HepG2 (cell line): ENCODE measurements around the gene SLAMF9. TPM values are rescaled to one million over a fixed set of nuclear protein-coding genes. Genes with fewer than 3 reads are reported as not detected.
A peak's percentile ranks its signal among the peaks of the same experiment; 100 is the strongest.

Experiments used
- ATAC-seq: fragments of 200-7000 bp; cut with Tn5 transposase; 3 replicates; pipeline ENCODE4 v1.9.1; 2020; ENCODE audit warnings: mild to moderate bottlenecking, moderate library complexity
- BruUV-seq: library from RNA; stranded (reverse); fragments of 400-500 nt; replicated peaks from 2 replicates; lab custom pipeline; 2021; lab: Mats Ljungman, UMichigan
- CTCF ChIA-PET: fragments of 300-600 bp; formaldehyde crosslinking; extraction: SDS; loops from one replicate; lab custom pipeline; 2021; ENCODE audit warnings: low total read pairs, inconsistent platforms, low intra/inter-chr PET ratio; lab: Yijun Ruan, JAX
- POLR2A ChIA-PET: fragments of 350-600 bp; sonication (Branson Sonifier 250); formaldehyde crosslinking; loops from one replicate; lab custom pipeline; 2020; ENCODE audit warnings: antibody characterized with exemption, inconsistent platforms; lab: Yijun Ruan, JAX
- DNase-seq: peaks from one replicate; pipeline ENCODE4 v3.0.0-alpha.2; 2015; ENCODE audit warnings: low spot score
- FAIRE-seq: peaks from 3 replicates; lab custom pipeline; 2011; peaks lifted over from hg19 to GRCh38; lab: Jason Lieb, UNC
- H2AFZ ChIP-seq: one replicate; pipeline ENCODE4 v1.6.1; 2011; ENCODE audit warnings: low read length, inconsistent platforms
- H3K27ac ChIP-seq: fragments of 300-600 bp; 3 replicates; pipeline ENCODE4 v1.8.0; 2011; ENCODE audit warnings: mixed run types, mild to moderate bottlenecking, mixed read lengths, low read length, inconsistent platforms; ENCODE audit not compliant: insufficient read depth; ENCODE audit errors: extremely low read length
- H3K27me3 ChIP-seq, 2 experiments: fragments of 200-600 bp in 1 of 2; 2 replicates in 1 of 2; 3 replicates in 1 of 2; pipeline versions ENCODE4 v1.6.0 to v1.8.0; 2011; ENCODE audit warnings: low read length in 2 of 2, mild to moderate bottlenecking in 2 of 2, moderate library complexity in 2 of 2, inconsistent platforms in 1 of 2; ENCODE audit not compliant: insufficient read depth in 2 of 2, control insufficient read depth in 1 of 2
- H3K36me3 ChIP-seq, 2 experiments: fragments of 200-600 bp in 1 of 2; replicated peaks in 1 of 2; 2 replicates in 1 of 2; 3 replicates in 1 of 2; pipeline versions ENCODE4 v1.5.1 to v1.8.0; 2011; ENCODE audit warnings: low read length in 2 of 2, inconsistent platforms in 1 of 2; ENCODE audit not compliant: insufficient read depth in 2 of 2, control insufficient read depth in 1 of 2
- H3K4me1 ChIP-seq: 2 replicates; pipeline ENCODE4 v1.5.1; 2012; ENCODE audit warnings: low read length, inconsistent platforms; ENCODE audit not compliant: insufficient read depth
- H3K4me2 ChIP-seq: 2 replicates; pipeline ENCODE4 v1.6.0; 2011; ENCODE audit warnings: low read depth, low read length, inconsistent platforms
- H3K4me3 ChIP-seq, 3 experiments: fragments of 200-600 bp in 1 of 3; sonication (generic), shearing (Covaris generic) in 1 of 3; replicated peaks in 1 of 3; 2 replicates each; pipeline ENCODE4 v1.5.1; 2011 to 2016; ENCODE audit warnings: low read length in 3 of 3, inconsistent platforms in 2 of 3, low read depth in 2 of 3, mild to moderate bottlenecking in 2 of 3, control low read depth in 1 of 3, mixed read lengths in 1 of 3; ENCODE audit not compliant: insufficient read depth in 1 of 3
- H3K79me2 ChIP-seq: one replicate; pipeline ENCODE4 v1.6.1; 2011; ENCODE audit warnings: low read length, inconsistent platforms; ENCODE audit not compliant: insufficient read depth
- H3K9ac ChIP-seq: 2 replicates; pipeline ENCODE4 v1.6.0; 2011; ENCODE audit warnings: mild to moderate bottlenecking, low read depth, low read length, inconsistent platforms; ENCODE audit not compliant: insufficient read depth
- H3K9me3 ChIP-seq: 2 replicates; pipeline ENCODE4 v1.5.1; 2012; ENCODE audit warnings: mild to moderate bottlenecking, low read length
- H4K20me1 ChIP-seq: 2 replicates; pipeline ENCODE4 v1.6.0; 2011; ENCODE audit warnings: inconsistent platforms, mild to moderate bottlenecking, low read length, moderate library complexity; ENCODE audit not compliant: insufficient read depth
- EP300 ChIP-seq, 3 experiments: sonication (generic) in 1 of 3; formaldehyde crosslinking in 1 of 3; IDR thresholded peaks; 2 replicates each; pipeline versions ENCODE4 v1.5.1 to v1.6.1; 2011 to 2020; ENCODE audit warnings: low read depth in 2 of 3, low read length in 2 of 3, borderline replicate concordance in 1 of 3, improper control_type of control experiment in 1 of 3, mild to moderate bottlenecking in 1 of 3, missing genetic modification reagents in 1 of 3, moderate library complexity in 1 of 3
- GABPA ChIP-seq, 2 experiments: IDR thresholded peaks; 2 replicates each; pipeline ENCODE4 v1.6.1; 2011 to 2016; ENCODE audit warnings: low read depth in 2 of 2, low read length in 1 of 2, missing biosample characterization in 1 of 2, missing genetic modification characterization in 1 of 2
- MXI1 ChIP-seq: IDR thresholded peaks from 3 replicates; pipeline ENCODE4 v1.6.1; 2012; ENCODE audit warnings: low read depth, low read length, inconsistent platforms, borderline replicate concordance
- NR2F6 ChIP-seq, 2 experiments: IDR thresholded peaks; 2 replicates each; pipeline ENCODE4 v1.6.1; 2016; ENCODE audit warnings: antibody characterized with exemption in 1 of 2, mild to moderate bottlenecking in 1 of 2
- PHF5A ChIP-seq: IDR thresholded peaks from one replicate; pipeline ENCODE4 v1.6.1; 2018; ENCODE audit warnings: low read depth, missing genetic modification reagents; ENCODE audit not compliant: unreplicated experiment
- PPARG ChIP-seq: conservative IDR thresholded peaks from 2 replicates; pipeline ENCODE4 v1.6.1; 2016; ENCODE audit warnings: missing biosample characterization, missing genetic modification reagents
- SMARCE1 ChIP-seq: fragments of 450-650 bp; IDR thresholded peaks from 2 replicates; pipeline ENCODE4 v1.6.1; 2017; ENCODE audit warnings: borderline replicate concordance
- TBX2 ChIP-seq: sonication (generic); formaldehyde crosslinking; IDR thresholded peaks from 2 replicates; pipeline ENCODE4 v1.5.0; 2020; ENCODE audit warnings: missing genetic modification reagents, mild to moderate bottlenecking, borderline replicate concordance
- YY1 ChIP-seq: IDR thresholded peaks from 2 replicates; pipeline ENCODE4 v1.6.1; 2011; ENCODE audit warnings: low read length, low read depth, moderate library complexity, mild to moderate bottlenecking; ENCODE audit not compliant: insufficient read depth, insufficient replicate concordance
- ZKSCAN1 ChIP-seq: fragments of 150-350 bp; IDR thresholded peaks from 2 replicates; pipeline ENCODE4 v1.6.1; 2014; ENCODE audit warnings: low read length
- ZNF44 ChIP-seq: sonication (generic); formaldehyde crosslinking; IDR thresholded peaks from 2 replicates; pipeline ENCODE4 v1.5.1; 2020; ENCODE audit warnings: mild to moderate bottlenecking, missing genetic modification reagents
- ZNF781 ChIP-seq: sonication (generic); formaldehyde crosslinking; IDR thresholded peaks from 2 replicates; pipeline ENCODE4 v1.5.1; 2020; ENCODE audit warnings: borderline replicate concordance, mild to moderate bottlenecking, missing genetic modification reagents; ENCODE audit errors: not compliant biosample characterization
- WGBS: methylation state at CpG from one replicate; pipeline ENCODE4 v1.1.6; 2017; ENCODE audit warnings: low lambda C conversion rate; 5-methylcytosine and 5-hydroxymethylcytosine counted together
- in situ Hi-C: cut with HindIII; loops from 2 replicates; pipeline ENCODE4 v1.10.0; 2017; ENCODE audit warnings: low pct_unique_long_range_greater_than_20kb; ENCODE audit not compliant: extremely low pct_ligation_motif_present
- intact Hi-C: fragments of 100-400 bp; cut with micrococcal nuclease; formaldehyde crosslinking; loops from one replicate; pipeline ENCODE4 v1.10.0; 2022; ENCODE audit not compliant: unreplicated experiment
- polyA plus RNA-seq, 8 experiments: library from polyadenylated mRNA; depleted of rRNA in 3 of 8; stranded (reverse) in 7 of 8; unstranded in 1 of 8; fragments of >200 nt; fragmentation: Illumina TruSeq in 4 of 8; extraction: Trizol in 4 of 8; gene quantifications; 2 replicates each; pipeline versions ENCODE4 v1.2.1 to v1.2.3, GENCODE V29; 2011 to 2016; ENCODE audit warnings: low read depth in 4 of 8, missing spikeins in 1 of 8, mixed read lengths in 1 of 8; ENCODE audit not compliant: insufficient read depth in 1 of 8
- total RNA-seq, 5 experiments: library from RNA; depleted of rRNA; stranded (reverse); fragments of >200 nt; fragmentation: Illumina TruSeq; extraction: Trizol; gene quantifications; 2 replicates each; pipeline ENCODE4 v1.2.3, GENCODE V29; 2016; ENCODE audit warnings: low read depth in 1 of 5
- TF ChIP-seq, protein P1 (sequence below), 2 experiments: IDR thresholded peaks; 2 replicates each; pipeline ENCODE4 v1.6.1; 2011 to 2012; ENCODE audit warnings: low read length in 2 of 2, borderline replicate concordance in 1 of 2, low read depth in 1 of 2, mild to moderate bottlenecking in 1 of 2, moderate library complexity in 1 of 2

Gene SLAMF9
- total and polyA plus RNA-seq, 2 of the 13 experiments (the other 11 are each of a cell fraction or from before 2014, with no cell fraction given), result 0.82 TPM; not detected in 1

DNA sequence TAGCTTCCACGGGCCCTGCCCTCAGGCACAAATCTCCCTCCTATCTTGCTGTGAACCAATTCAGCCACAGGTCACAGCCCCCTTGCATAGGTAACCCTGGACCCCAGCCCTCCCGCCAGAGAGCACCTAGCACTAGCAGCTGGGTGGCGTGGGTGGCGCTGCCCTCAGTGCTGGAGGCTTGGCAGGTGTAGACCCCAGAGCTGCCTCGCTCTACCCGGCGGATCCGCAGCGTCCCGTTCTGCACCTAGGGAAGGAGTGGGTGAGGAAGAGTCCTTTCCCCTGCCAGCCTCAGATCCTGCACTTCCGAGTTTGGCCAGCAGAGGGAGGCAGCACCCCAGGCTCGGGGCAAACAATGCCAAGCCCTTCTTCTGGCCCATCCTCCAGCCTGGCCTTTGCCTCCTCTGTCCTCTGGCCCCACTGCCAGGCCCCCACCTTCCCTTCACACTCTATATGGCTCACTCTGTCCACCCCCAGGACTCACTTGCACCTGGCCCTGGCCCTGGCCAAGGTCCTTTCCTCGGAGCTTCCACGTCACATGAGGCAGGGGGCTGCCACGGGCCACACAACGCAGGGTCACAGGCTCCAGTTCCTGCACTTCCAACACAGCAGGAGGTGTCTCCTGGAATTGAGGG, 17.6 kb downstream of the SLAMF9 start (continued):
- TF ChIP-seq YY1, result peak; percentile 31
- TF ChIP-seq ZNF781 (CRISPR knock-in tag), result no peak
- TF ChIP-seq ZKSCAN1, result peak; percentile 48; the same call in 1 of the 2 replicates
- no peak for TF ChIP-seq EP300 (IDR thresholded peaks at IDR 0.05; ENCODE audit: low read depth in 2 of 2, low read length in 2 of 2)
- no peak for TF ChIP-seq EP300 (CRISPR knock-in tag; IDR thresholded peaks at IDR 0.05; ENCODE audit: borderline replicate concordance)
- TF ChIP-seq NR2F6 (IDR thresholded peaks at IDR 0.05), result no peak
- TF ChIP-seq NR2F6 (CRISPR knock-in tag; IDR thresholded peaks at IDR 0.05), result 0 out of 2 replicates have a peak, but pooled peaks have one; percentile 23
- peak; percentile 21; the same call in 1 of the 2 replicates for TF ChIP-seq TBX2 (CRISPR knock-in tag)
- peak; percentile 38; the same call in 1 of the 3 replicates for TF ChIP-seq MXI1

DNA sequence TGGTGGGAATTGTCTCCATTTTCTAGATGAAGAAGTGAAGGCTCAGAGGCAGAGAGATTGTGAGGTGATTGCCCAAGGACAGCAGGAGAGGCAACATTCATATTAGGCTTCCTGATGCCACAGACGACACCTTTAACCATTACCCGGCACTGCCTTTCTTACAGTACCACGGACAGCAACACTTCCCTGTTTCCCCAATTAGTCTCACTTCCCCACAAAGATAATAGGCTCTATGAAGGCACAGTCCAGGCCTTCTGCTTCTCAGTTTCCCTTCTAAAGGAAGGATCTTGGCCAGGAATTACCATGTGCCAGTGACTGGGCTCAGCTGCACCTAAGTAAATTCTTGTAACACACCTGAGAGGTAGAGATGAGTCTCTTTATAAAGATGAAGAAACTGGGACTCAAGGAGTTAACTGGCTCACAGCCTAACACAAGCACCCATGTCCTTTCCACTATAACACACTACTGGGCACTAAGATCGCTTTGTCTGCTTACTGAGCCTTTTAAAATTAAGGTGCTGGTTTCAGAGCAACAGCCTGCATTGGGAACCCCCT, 18.2 kb downstream of the SLAMF9 start:
- no peak for FAIRE-seq
- no peak overlapping the region for H3K27ac ChIP-seq
- WGBS, result 43% methylated on average over 4 of the region's 4 CpGs
- TF ChIP-seq SMARCE1 (no peak), GABPA (IDR thresholded peaks at IDR 0.05; ENCODE audit: low read depth, low read length) (no peak), GABPA (CRISPR knock-in tag; IDR thresholded peaks at IDR 0.05; ENCODE audit: low read depth) (no peak), EP300 (IDR thresholded peaks at IDR 0.05; ENCODE audit: low read depth in 2 of 2, low read length in 2 of 2) (no peak), EP300 (CRISPR knock-in tag; IDR thresholded peaks at IDR 0.05; ENCODE audit: borderline replicate concordance) (no peak), PPARG (CRISPR knock-in tag) (no peak), ZNF44 (CRISPR knock-in tag) (no peak), PHF5A (CRISPR knock-in tag) (no peak)
- TF ChIP-seq, protein P1, sequence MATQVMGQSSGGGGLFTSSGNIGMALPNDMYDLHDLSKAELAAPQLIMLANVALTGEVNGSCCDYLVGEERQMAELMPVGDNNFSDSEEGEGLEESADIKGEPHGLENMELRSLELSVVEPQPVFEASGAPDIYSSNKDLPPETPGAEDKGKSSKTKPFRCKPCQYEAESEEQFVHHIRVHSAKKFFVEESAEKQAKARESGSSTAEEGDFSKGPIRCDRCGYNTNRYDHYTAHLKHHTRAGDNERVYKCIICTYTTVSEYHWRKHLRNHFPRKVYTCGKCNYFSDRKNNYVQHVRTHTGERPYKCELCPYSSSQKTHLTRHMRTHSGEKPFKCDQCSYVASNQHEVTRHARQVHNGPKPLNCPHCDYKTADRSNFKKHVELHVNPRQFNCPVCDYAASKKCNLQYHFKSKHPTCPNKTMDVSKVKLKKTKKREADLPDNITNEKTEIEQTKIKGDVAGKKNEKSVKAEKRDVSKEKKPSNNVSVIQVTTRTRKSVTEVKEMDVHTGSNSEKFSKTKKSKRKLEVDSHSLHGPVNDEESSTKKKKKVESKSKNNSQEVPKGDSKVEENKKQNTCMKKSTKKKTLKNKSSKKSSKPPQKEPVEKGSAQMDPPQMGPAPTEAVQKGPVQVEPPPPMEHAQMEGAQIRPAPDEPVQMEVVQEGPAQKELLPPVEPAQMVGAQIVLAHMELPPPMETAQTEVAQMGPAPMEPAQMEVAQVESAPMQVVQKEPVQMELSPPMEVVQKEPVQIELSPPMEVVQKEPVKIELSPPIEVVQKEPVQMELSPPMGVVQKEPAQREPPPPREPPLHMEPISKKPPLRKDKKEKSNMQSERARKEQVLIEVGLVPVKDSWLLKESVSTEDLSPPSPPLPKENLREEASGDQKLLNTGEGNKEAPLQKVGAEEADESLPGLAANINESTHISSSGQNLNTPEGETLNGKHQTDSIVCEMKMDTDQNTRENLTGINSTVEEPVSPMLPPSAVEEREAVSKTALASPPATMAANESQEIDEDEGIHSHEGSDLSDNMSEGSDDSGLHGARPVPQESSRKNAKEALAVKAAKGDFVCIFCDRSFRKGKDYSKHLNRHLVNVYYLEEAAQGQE (IDR thresholded peaks at IDR 0.05; ENCODE audit: borderline replicate concordance in 1 of 2, low read depth in 1 of 2, low read length in 2 of 2), result peak; percentile 18 to 86
- ChIA-PET POLR2A (no interaction called here), CTCF (interaction anchor here (1.2 to 2.4 kb wide), 3 partner anchors 44 to 143 kb away, joined by 3 to 57 read pairs (median 6); no protein-coding TSS in a partner anchor)
- H3K9me3 ChIP-seq, result no peaks in the 10 kb centered on the region
- BruUV-seq, result no TSS peak
- H3K4me3 ChIP-seq, result no peak overlapping the region
- no peaks in the 10 kb centered on the region for H3K79me2 ChIP-seq
- peaks cover 11 to 45% of the 10 kb centered on the region in 2 experiments; a peak in 4 of 5 replicates for H3K27me3 ChIP-seq
- no peak for DNase-seq
- no peaks in the 10 kb centered on the region for H3K36me3 ChIP-seq
- in situ Hi-C loops (loop anchor here (5.0 kb wide), 2 partner anchors 72 to 147 kb away; partner anchors contain the start of gene KCNJ9), intact Hi-C loops (loop anchor here (1.0 to 5.0 kb wide), 3 partner anchors 72 to 142 kb away; no protein-coding TSS in a partner anchor)
- no peak for ATAC-seq
- peaks cover 13% of the 10 kb centered on the region for H3K4me1 ChIP-seq
- H4K20me1 ChIP-seq, result no peaks in the 10 kb centered on the region
- no peak overlapping the region for H3K9ac ChIP-seq
- H2AFZ ChIP-seq, result no peak overlapping the region
- no peak overlapping the region for H3K4me2 ChIP-seq
